OCI-LY3 (cell line): ENCODE data around the gene ALPP.

Experiments used
- EZH2phosphoT487 ChIP-seq: fragments of 200-600 bp; shearing (Covaris generic); IDR thresholded peaks from 2 replicates; pipeline ENCODE4 v1.6.1; 2018; ENCODE audit warnings: antibody characterized with exemption, mixed run types, low read depth
- TF ChIP-seq, protein P1 (sequence below): fragments of 200-600, 300-600 bp; sonication (generic); IDR thresholded peaks from 2 replicates; pipeline ENCODE4 v1.5.1; 2014; ENCODE audit warnings: antibody characterized with exemption, low read length, low read depth

- TF ChIP-seq, protein P1, sequence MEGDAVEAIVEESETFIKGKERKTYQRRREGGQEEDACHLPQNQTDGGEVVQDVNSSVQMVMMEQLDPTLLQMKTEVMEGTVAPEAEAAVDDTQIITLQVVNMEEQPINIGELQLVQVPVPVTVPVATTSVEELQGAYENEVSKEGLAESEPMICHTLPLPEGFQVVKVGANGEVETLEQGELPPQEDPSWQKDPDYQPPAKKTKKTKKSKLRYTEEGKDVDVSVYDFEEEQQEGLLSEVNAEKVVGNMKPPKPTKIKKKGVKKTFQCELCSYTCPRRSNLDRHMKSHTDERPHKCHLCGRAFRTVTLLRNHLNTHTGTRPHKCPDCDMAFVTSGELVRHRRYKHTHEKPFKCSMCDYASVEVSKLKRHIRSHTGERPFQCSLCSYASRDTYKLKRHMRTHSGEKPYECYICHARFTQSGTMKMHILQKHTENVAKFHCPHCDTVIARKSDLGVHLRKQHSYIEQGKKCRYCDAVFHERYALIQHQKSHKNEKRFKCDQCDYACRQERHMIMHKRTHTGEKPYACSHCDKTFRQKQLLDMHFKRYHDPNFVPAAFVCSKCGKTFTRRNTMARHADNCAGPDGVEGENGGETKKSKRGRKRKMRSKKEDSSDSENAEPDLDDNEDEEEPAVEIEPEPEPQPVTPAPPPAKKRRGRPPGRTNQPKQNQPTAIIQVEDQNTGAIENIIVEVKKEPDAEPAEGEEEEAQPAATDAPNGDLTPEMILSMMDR: no peak
- no peak for TF ChIP-seq EZH2phosphoT487
Observed at GRCh38 chr2:232362174-232362900, 16.2 kb upstream of the ALPP start.
